Skeletal muscle tissue (tissue), 4 donors: Measurements from ENCODE around the gene KCTD7. TPM values are rescaled to one million over a fixed set of nuclear protein-coding genes. Genes with fewer than 3 reads are reported as not detected.
"Not testable (repeated sequence)": the region's sequence is repeated elsewhere in the genome, so short reads cannot be mapped to it uniquely, and the experiment has no call there.

ENCODE experiments used
- H3K27ac ChIP-seq: one replicate; pipeline ENCODE4 v1.7.0; 2013; ENCODE audit warnings: mild to moderate bottlenecking, low read depth, low read length, inconsistent platforms
- H3K27me3 ChIP-seq, 3 donors: one replicate each; pipeline ENCODE4 v1.7.0; 2013; ENCODE audit warnings: low read length in 3 of 3; ENCODE audit not compliant: control insufficient read depth in 3 of 3, insufficient read depth in 3 of 3
- H3K36me3 ChIP-seq, 3 donors: one replicate each; pipeline ENCODE4 v1.7.0; 2013; ENCODE audit warnings: low read length in 3 of 3; ENCODE audit not compliant: control insufficient read depth in 3 of 3, insufficient read depth in 3 of 3
- H3K4me1 ChIP-seq, 3 donors: one replicate each; pipeline ENCODE4 v1.7.0; 2013; ENCODE audit warnings: low read length in 3 of 3, mild to moderate bottlenecking in 3 of 3; ENCODE audit not compliant: control insufficient read depth in 3 of 3, insufficient read depth in 3 of 3
- H3K4me3 ChIP-seq, 3 donors: one replicate each; pipeline ENCODE4 v1.7.0; 2013; ENCODE audit warnings: low read length in 3 of 3
- H3K9ac ChIP-seq, 3 donors: one replicate each; pipeline ENCODE4 v1.7.0; 2013; ENCODE audit warnings: low read length in 3 of 3, mild to moderate bottlenecking in 3 of 3, moderate library complexity in 2 of 3, low read depth in 1 of 3
- H3K9me3 ChIP-seq, 3 donors: one replicate each; pipeline ENCODE4 v1.7.0; 2013; ENCODE audit warnings: low read length in 3 of 3; ENCODE audit not compliant: control insufficient read depth in 3 of 3
- total RNA-seq: library from RNA; depleted of rRNA; stranded (reverse); fragments of >200 nt; gene quantifications from one replicate; pipeline ENCODE4 v1.2.3, GENCODE V29; 2014
- donor health status: Osteomylitis.

KCTD7 gene
- total RNA-seq, 1 donor from 2014 or later = 9.4 TPM

DNA sequence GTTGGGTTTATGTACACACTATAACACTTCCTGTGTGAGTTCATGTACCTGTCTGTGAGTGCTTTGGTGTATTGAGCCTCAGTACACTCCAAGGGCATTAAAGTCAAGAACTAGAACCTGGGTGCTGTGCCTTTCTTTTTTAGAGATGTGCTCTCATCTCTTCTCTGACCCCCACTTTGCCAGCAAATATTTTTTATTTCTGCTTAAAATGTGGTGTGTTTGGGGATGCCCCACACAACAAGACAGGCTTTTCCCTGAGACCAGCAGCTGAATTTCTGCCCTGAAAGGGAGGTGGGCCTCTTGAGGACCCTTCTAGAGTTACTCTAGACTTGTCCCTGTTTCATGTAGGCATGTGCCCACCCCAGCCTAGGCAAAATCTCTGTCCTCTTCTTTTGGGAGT lies 14.3 kb downstream of the KCTD7 start:
- peaks cover 34 to 69% (median 68%) of the 10 kb centered on the region in 3 donors for H3K36me3 ChIP-seq
- peaks cover 5 to 8% (median 6%) of the 10 kb centered on the region in 3 donors for H3K4me1 ChIP-seq

DNA sequence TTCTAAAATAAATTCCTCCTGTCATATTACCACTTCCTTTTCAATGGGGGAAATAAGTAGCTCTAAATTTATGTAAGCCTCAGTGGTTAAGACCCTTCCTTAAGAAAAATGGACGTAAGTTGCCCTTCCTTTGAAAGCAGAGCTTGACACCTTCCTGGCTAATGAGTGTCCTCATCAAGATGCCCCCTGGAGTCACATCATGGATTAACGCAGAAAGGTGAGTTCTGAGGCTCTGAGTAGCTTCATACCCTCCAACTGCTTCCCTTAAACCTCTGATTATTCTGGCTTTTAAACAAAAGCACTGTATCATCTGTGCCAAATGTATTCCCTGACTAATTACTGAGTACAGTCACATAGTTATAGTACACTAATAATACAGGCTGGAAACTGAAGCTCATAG lies 14.7 kb downstream of the KCTD7 start:
- Histone ChIP-seq H3K4me1 (peaks cover 5 to 8% (median 6%) of the 10 kb centered on the region in 3 donors), H3K9me3 (no peaks in the 10 kb centered on the region), H3K9ac (no peak overlapping the region), H3K36me3 (peaks cover 31 to 65% (median 63%) of the 10 kb centered on the region in 3 donors), H3K4me3 (no peak overlapping the region), H3K27me3 (no peaks in the 10 kb centered on the region), H3K27ac (no peak overlapping the region)

More for the DNA sequence above, 14.3 kb downstream of the KCTD7 start:
- Histone ChIP-seq H3K9me3 (no peaks in the 10 kb centered on the region), H3K27me3 (no peaks in the 10 kb centered on the region), H3K9ac (no peak overlapping the region), H3K4me3 (no peak overlapping the region), H3K27ac (no peak overlapping the region)

DNA sequence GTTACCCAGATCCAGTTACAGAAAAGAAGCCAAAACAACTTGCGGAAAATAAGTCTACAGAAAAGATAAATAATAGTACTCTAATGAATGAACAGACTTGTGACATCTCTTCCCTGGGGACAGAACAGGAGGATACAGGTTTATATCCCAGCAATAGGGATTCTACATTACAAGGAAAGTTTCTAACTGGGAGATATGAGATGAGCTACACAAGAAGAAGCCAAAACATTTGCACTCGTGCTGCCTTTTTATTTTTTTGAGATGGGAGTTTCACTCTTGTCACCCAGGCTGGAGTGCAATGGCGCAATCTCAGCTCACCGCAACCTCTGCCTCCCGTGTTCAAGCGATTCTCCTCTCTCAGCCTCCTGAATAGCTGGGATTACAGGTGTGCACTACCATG lies 22.3 kb downstream of the KCTD7 start:
- not testable (repeated sequence) for H3K36me3 ChIP-seq, H3K4me3 ChIP-seq, H3K27me3 ChIP-seq, H3K27ac ChIP-seq, H3K9me3 ChIP-seq, H3K9ac ChIP-seq
- peaks cover 0 to 11% (median 8%) of the 10 kb centered on the region in 3 donors for H3K4me1 ChIP-seq

DNA sequence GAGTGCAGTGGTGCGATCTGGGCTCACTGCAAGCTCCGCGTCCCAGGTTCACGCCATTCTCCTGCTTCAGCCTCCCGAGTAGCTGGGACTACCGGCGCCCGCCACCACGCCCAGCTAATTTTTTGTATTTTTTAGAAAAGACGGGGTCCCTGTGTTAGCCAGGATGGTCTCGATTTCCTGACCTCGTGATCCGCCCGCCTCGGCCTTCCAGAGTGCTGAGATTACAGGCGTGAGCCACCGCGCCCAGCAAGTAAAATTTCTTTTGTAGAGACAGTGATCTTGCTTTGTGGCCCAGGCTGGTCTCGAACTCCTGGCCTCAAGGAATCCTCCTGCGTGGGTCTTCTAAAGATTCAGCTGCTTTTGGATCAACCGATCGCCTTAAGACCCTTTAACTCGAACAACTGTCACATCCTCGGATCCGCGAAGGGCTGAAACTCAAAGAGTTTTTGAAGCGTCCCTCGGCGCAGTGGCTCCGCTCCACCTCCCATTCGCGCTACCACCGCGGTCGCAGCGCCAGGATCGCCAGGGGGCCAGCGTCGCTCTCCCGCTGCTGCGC lies 25.1 kb downstream of the KCTD7 start:
- peaks cover 0 to 12% (median 10%) of the 10 kb centered on the region in 3 donors for H3K4me1 ChIP-seq
- H3K27me3 ChIP-seq, H3K36me3 ChIP-seq, H3K9me3 ChIP-seq: not testable (repeated sequence)
- H3K4me3 ChIP-seq = peak overlapping the region; percentile 85 to 97 (median 92)
- H3K27ac ChIP-seq = peak overlapping the region; percentile 96
- H3K9ac ChIP-seq = peak overlapping the region; percentile 90 to 97 (median 97)

DNA sequence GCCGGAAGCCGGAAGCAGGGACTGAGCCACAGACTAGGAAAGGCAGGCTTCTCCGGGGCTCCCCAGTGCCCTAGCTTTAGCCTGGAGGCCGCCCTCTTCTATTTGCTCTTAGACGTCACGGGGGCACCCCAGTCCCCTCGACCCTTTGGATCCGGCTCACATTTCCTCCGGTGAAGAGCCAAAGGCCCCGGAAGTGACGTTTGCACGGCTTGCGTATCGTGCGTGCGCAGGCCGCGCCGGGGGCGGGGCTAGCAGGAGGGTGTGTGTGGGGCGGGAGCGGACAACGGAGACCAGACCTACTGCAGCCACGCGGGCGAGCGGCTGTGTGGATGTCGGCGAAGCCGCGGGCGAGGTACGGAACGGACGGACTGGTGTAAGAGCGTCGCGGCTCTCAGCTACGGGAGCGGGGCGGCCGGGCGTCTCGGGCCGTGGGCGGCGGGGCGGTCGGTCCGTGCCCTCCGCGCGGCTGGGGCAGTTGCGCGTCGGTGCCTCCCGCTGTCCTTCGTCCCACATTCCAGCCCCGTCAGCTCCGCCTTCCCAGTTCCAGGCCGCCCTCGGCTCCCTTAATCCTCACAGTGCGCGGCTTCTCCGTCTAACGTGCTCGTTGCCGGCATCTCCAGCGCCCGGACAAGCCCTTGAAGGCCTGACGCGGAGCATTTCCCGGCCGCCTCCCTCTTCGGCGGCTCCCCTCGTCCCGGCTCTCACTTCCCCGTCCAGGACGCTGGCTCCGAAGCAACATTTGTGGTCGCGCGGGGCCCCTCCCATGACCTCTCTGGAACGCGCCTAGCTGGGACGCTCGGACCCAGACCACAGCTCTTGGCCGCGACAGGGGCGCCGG lies 25.8 kb downstream of the KCTD7 start:
- Histone ChIP-seq H3K36me3 (no peaks in the 10 kb centered on the region), H3K27ac (peak overlapping the region; percentile 96), H3K9me3 (no peaks in the 10 kb centered on the region), H3K4me1 (peaks cover 0 to 12% (median 10%) of the 10 kb centered on the region in 3 donors), H3K27me3 (no peaks in the 10 kb centered on the region), H3K4me3 (peak overlapping the region; percentile 85 to 97 (median 92)), H3K9ac (peak overlapping the region; percentile 90 to 97 (median 97))

DNA sequence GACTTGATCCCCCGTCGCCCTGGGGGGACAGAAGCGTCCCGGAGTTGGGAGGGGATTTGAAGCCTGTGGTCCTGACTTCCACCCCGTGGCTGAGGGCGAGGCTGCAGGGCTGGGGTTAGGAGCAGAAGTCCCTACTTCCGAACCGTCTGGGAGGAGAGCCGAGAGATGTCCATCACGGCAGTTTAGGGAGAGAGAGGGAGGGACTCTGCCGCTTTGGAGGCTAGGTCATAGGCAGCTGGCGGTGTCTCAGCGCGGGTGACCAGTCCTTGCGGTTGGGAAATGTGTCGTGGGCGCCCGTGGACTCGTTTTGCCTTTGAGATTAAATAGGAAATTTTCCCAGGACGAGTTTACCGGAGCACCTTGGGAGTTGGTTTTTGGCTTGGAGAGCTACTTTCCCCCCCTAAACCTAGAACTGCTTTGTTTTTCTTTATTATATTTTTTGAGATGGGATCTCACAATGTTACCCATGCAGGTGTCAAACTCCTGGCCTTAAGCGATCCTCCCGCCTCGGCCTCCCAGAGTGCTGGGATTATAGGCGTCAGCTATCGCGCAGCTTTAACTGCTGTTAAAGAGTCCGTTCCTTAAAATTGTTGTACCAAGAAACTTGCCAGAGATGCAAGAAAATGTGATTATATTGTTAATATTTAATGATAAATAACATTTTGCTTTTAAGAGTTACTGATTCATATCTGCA lies 26.6 kb downstream of the KCTD7 start:
- Histone ChIP-seq H3K4me1 (peaks cover 0 to 12% (median 10%) of the 10 kb centered on the region in 3 donors), H3K27ac (peak overlapping the region; percentile 96), H3K4me3 (peak overlapping the region; percentile 85 to 97 (median 92)), H3K9ac (peak overlapping the region; percentile 90 to 97 (median 97))
- not testable (repeated sequence) for H3K9me3 ChIP-seq, H3K36me3 ChIP-seq, H3K27me3 ChIP-seq

DNA sequence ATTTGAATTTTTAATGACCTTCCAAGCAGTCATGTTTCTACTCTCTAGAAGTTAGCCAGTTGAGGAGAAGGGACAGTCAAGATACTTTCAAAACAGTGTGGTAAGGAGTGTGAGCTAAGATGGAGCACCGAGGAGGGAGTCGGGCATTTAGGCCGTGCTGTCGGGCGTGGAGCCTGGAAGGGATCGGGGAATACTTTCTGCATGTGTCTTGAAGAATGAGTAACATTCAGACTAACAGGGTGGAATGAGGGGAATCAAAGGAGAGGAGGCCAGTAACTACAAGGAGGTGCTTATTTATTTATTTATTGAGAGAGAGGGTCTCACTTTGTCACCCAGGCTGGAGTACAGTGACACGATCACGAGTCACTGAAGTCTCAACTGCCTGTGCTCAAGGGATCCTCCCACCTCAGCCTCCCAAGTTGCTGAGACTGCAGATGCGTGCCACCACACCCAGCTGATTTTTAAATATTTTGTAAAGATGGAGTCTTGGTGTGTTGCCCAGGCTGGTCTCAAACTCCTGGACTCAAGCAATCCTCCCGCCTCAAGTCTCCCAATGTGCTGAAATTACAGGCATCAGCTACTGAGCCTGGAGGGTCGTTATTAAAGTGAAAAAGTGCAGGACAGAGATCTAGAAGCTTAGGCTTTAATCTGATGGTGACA lies 27.3 kb downstream of the KCTD7 start:
- H3K36me3 ChIP-seq, H3K27me3 ChIP-seq, H3K9me3 ChIP-seq, H3K27ac ChIP-seq, H3K4me3 ChIP-seq: not testable (repeated sequence)
- H3K4me1 ChIP-seq = peaks cover 0 to 12% (median 10%) of the 10 kb centered on the region in 3 donors
- peak overlapping the region in 1 of 3 donors; percentile 90 for H3K9ac ChIP-seq

DNA sequence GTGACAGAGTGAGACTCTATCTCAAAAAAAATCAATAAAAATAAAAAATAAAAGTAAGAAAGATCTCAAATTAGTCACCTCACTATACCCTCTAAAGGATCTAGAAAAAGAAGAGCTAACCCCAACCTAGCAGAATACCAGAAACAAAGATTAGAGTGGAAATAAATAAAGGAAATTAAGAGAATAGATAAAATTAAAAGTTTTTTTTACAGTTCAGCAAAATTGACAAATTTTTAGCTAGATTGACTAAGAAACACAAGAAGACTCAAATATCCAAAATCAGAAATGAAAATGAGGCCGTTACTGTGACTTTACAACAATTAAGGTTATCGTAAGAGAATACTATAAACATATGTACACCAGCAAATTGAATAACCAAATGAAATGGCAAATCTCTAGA lies 29.1 kb downstream of the KCTD7 start:
- Histone ChIP-seq H3K9me3 (no peaks in the 10 kb centered on the region), H3K4me1 (peaks cover 0 to 12% (median 10%) of the 10 kb centered on the region in 3 donors), H3K4me3 (no peak overlapping the region), H3K36me3 (peaks cover 0 to 5% (median 0%) of the 10 kb centered on the region in 3 donors), H3K27me3 (no peaks in the 10 kb centered on the region), H3K9ac (no peak overlapping the region), H3K27ac (no peak overlapping the region)

DNA sequence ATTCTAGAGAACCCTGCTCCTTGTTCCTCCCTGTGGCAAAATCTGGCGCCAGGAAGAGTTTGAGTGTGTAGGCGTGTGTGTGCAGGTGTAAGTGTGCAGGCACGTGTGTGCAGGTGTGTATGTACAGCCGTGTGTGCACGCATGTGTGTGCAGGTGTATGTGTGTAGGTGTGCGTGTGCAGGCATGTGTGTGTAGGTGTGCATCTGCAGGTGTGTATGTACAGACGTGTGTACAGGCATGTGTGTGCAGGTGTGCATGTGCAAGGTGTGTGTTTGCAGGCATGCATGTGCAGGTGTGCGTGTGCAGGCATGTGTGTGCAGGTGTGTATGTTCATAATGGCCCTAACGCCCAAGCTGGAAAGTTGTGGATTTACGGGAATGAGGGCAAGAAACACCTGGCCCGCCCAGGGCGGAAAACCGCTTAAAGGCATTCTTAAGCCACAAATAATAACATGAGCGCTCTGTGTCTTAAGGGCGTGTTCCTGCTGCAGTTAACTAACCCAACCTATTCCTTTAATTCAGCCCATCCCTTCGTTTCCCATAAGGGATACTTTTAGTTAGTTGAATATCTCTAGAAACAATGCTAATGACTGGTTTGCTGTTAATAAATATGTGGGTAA lies 34.1 kb downstream of the KCTD7 start:
- H3K27me3 ChIP-seq = no peaks in the 10 kb centered on the region
- no peak overlapping the region for H3K9ac ChIP-seq
- no peak overlapping the region for H3K27ac ChIP-seq
- peaks cover 0 to 5% (median 0%) of the 10 kb centered on the region in 3 donors for H3K36me3 ChIP-seq
- H3K4me1 ChIP-seq = no peaks in the 10 kb centered on the region
- no peaks in the 10 kb centered on the region for H3K9me3 ChIP-seq
- no peak overlapping the region for H3K4me3 ChIP-seq
